ENCODE results near the gene TPRG1L.

Gene TPRG1L

DNA sequence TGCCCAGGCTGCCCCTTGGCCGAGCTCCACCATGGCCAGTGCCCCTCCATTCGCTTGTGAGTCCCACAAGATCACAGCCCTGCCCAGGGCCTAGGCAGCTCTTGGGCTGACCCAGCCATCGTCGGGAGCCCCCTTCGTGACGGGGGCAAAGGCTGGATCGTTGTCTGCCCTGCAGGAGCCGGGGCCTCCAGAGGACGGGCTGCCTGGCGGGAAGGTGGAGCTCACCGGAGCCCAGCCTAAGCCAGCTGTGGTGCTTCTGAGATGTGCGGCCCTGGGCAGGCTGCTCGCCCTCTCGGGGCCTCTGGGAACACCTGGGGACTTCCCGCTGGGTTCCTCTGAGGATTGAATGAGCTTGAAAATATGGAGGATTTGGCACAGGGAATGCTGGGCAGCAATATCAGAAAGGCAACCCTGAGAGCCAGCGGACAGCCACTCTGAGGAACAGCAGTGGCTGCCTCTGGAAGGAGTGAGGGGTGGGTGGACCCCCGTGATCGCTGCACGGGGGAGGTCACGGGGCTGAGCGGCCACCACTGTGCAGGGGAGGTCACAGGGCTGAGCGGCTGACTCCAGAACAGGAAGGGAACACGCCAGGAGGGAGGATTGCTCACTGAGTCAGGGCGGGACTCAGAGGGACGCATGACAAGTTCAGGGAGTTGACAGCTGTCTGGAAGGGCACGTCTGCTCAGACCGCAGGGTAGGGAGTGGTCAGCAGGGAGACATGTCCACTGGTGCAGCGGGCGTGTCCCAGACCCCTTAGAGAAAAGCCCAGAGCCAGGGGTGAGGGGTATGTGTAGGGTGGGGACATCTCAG is 46.8 kb downstream of the TPRG1L start:
- in situ Hi-C loops (cut with MboI; ENCODE audit: low pct_unique_long_range_greater_than_20kb, low sequenced_read_pairs), result no loop called here
- no peak for DNase-seq

DNA sequence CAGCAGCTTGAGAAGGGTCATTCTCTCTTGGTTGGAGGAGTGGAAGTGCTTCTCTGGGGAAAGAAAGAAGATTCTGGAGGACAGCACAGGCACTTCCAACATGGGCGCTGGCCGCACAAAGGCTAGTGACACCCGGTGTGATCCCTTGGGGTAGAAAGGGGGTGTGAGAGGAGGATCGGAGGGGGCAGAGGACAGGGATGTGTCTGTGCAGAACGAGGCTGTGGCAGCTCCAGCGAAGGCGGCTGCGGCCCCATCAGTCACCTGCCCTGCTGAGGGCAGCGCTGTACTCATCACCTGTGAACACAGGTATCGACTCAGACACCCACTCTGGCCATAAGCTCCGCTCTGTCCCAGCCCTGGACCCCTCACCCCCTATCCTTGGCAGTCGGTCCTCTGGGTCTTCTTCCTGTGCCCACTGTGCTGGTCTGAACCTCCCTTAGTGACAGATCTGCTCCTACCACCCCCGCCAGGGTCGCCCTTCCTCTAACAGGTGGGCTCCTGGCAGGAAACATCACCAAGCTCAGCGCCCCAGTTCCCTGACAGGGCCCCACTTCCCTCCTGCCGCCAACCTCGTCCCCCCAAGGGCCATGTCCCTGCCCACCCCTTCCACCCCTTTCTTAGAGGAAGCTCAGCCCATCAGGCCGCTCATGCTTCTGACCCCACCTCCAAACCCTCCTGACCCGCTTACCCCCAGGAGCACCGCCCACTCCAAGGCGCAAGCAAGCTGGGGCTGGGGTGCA is 47.6 kb downstream of the TPRG1L start:
- no peak for DNase-seq
- in situ Hi-C loops (cut with MboI; ENCODE audit: low pct_unique_long_range_greater_than_20kb, low sequenced_read_pairs), result no loop called here

DNA sequence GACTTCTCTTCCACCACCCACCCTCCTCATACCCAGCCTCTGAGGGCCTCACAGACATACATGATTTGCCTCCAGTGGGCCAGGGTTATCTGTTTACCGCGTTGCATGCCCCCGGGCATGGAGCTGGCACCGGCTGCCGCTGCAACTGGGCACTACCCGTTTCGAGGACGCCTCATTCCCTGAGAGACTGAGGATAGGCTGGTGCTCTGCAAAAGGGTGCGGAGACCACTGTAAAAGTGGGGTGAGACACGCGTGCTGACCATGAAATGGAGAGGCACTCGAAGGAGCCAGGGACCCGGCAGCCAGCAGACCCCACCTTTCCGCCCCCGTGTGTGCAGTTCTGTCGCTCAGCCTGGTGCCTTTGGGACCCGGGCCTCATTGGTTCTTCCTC is 48.2 kb downstream of the TPRG1L start:
- DNase-seq, result no peak
- in situ Hi-C loops (cut with MboI; ENCODE audit: low pct_unique_long_range_greater_than_20kb, low sequenced_read_pairs), result no loop called here

DNA sequence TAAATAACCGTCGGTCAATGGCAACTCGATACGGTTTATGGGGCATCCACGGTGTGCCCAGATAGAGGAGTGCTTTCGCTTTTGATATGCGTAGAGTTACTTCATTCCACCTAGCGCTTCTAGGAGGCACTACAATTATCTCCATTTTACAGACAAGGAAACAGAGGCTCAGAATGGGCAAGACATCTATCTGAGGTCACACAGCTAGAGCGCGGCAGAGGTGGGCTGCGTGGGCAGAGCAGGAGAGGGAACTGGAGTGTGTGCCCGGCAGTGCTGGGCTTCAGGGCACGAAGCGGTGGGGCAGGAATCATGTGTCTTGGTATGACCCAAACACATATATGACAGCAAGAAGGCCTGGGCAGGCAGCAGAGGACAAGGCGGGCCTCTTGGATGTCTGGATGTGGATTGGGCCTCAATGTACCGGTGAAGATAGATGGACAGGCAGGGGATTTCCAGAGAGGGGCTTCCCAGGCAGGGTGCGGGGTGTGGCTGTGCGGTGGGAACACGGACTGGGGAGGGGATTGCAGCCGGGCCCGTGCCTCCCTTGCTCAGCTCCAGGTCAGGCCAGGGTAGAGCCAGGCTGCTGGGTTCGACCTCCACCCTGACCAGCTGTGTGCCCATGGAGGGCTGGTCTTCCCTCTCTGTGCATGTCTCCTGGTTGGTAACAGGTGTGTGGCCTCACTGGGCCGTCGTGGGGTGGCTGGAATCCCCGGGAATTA is 48.7 kb downstream of the TPRG1L start:
- in situ Hi-C loops (cut with MboI; ENCODE audit: low pct_unique_long_range_greater_than_20kb, low sequenced_read_pairs), result no loop called here
- no peak for DNase-seq

DNA sequence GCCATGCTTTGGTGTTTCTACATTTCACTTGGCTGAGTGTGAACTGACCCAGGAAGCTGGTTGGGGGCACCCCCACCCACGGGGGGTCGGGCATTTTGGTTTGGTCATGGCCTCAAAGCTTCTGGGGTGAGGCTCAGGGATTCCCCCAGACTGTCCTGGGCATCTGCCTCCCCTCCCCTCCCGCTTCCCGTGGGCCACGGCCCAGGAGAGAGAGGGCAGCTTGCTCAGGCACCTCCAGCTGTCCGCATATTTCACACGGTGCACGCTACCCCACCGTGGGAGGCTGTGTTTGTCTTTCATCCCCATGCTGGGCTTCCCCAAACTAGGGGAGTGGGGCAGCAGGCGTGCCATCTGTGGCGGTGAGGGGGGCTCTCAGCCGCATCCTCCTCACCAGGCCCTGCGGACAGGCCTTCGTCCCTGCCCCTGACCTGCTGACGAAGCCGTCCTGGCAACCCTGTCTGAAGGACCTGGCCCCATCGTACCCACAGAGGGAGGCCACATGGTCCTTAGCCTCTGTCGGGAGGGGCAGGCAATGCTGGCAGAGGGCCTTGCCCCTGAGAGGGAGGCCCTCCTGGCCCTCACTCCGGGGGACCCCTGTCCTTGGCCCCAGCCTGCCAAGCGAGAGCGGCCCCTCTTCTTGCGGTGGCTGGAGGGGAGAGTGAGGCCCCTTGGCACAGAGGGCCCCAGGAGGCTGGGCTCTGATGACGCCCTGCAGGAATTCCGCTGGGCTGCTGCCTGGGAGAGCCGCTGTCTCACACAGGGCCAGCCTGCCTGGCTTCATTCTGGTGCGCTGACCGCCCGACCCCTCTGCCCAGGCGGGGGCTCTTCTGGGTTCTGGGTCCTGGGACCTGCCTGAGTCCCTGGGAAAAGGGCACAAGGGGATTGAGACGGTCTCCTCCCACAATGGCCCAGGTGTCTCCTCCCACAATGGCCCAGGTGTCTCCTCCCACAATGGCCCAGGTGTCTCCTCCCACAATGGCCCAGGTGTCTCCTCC is 49.6 kb downstream of the TPRG1L start:
- no peak for DNase-seq
- in situ Hi-C loops (cut with MboI; ENCODE audit: low pct_unique_long_range_greater_than_20kb, low sequenced_read_pairs), result no loop called here

DNA sequence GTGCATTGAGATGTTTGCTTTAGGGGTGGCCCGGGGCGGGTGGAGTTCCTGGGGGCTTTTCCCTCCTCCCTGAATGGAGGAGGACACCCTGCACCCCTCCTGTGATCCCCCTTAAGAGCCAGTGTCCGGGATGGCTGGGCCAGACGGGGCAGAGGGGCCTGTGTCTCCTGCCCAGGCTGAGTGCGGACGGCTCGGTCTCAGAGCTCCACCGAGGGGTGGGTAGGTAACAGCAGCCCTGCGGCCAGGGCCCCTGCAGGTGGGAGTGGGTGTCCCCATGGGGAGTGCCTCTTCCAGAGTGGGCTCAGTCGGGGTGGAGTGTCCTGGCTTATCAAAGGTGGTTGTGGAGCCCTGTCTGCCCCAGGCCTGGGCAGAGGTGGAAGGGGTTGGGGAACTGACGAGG is 50.6 kb downstream of the TPRG1L start:
- in situ Hi-C loops (cut with MboI; ENCODE audit: low pct_unique_long_range_greater_than_20kb, low sequenced_read_pairs), result no loop called here

DNA sequence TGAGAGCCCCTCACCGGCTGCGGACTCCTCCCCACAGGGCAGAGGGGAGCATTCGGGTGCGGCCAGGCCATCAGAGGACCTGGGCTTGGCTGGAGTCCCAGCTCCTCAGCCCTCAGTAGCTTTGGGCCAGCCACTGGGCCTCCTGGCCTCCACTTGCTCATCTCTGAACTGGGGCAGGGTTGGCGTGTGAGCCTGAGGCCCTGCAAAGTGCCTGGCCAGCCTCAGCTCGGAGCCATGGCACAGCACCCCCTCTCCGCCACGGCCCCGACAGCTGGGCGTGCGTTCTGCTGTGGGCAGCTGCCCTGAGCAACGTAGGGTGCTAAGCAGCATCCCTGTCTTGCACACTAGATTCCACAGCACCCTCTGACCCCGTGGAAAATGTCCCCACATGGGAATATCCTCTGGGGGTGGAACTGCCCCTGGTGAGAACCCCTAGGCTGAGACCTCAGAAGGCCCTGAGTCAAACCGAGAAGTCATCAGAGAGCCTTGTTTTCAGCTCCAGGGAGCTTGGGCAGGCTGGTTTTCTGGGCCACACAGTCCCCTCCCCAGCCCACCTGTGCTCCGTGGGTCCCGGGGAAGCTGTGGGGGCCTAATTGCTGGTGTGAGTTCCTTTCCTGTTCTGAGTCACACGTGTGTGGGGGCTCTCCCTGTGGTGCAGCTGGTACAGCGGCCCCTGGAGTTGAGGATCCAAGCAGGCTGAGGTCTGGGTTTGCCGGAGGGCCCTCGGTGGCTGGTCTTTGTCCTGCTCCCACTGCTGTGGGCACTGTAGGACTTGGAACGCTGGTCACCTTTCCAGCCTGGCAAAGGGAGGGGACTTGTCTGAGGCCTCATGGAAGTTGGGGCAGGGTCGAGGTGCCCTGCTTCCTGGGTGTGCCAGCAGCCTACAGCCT is 52.0 kb downstream of the TPRG1L start:
- in situ Hi-C loops (cut with MboI; ENCODE audit: low pct_unique_long_range_greater_than_20kb, low sequenced_read_pairs), result no loop called here
- peak; percentile 61 for DNase-seq

More for the DNA sequence above, 50.6 kb downstream of the TPRG1L start:
- DNase-seq, result no peak

DNA sequence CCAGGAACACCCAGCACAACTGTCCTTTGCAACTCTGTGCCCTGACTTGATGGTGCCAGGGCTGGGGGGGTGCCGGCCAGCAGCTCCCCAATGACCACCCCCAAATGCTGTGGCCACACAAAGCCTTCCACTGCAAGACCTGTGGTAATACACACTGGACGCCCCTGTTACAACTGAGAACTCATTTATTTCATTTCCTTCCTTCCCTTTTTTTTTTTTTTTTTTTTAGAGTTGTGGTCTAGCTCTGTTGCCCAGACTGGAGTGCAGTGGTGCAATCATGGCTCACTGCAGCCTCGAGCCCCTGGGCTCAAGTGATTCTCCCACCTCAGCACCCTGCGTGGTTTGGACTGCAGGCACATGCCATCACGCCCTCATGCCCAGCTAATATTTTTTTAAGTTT is 52.7 kb downstream of the TPRG1L start:
- in situ Hi-C loops (cut with MboI; ENCODE audit: low pct_unique_long_range_greater_than_20kb, low sequenced_read_pairs), result no loop called here
- DNase-seq, result peak; percentile 69

DNA sequence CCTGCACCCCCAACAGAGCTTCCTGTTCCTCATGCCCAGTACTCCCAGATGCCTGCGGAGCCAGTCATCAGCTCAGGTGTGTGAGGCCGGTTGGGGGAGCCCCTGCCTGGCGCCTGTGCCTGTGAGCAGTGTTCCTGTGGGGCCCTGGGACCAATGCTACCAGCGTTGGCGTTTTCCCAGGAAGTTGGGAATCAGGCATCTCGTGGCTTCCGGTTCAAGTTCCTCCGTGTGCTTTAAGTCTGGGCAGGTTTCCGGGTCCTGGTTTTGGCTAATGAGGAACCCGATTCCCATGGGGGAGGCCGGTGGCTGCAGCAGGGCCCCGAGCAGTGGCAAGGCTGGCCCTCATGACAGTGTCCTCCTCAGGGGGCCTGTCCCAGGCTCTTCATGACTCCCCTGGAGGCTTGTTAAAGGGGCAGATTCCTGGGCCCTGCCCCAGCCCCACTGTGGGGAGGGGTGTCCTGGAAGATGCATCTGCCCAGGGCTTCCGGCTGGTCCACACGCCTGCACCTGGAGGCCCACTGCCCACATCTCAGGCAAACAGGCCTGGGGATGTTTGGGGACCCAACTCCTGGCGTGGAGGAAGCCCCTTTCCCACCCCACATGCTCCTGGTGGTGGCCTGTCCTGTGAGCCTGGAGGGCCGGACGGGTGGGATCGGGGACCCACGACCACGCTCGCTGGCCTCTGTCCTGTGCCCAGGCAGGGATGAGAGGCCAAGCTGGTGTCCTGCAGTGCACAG is 53.7 kb downstream of the TPRG1L start:
- in situ Hi-C loops (cut with MboI; ENCODE audit: low pct_unique_long_range_greater_than_20kb, low sequenced_read_pairs), result no loop called here
- peak; percentile 47 for DNase-seq

DNA sequence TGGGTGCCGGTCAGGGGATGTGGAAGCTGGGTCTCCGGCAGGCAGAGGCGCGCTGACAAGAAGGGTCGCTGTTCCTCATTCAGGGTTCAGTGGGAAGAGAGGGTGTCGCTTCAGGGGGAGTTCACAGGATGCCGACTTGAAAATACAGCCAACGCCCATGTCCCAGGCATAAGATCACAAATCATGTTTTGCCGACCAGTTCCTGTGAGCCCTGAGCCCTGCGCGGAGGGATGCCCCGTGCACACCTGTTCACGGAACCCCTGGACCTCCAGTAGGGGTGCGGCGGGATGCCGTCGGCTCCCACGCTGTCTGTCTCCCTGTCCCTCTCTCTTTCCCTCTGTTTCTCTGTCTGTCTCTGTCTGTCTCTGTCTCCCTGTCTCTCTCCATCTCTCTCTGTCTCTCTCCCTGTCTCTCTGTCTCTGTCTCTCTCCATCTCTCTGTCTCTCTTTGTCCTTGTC is 54.3 kb downstream of the TPRG1L start:
- DNase-seq, result no peak
- in situ Hi-C loops (cut with MboI; ENCODE audit: low pct_unique_long_range_greater_than_20kb, low sequenced_read_pairs), result no loop called here
